SIG-M5 treated with dmso at 0.1 percent for 504 hours (cell line): Measurements from ENCODE around the gene MED17.
A peak's percentile ranks its signal among the peaks of the same experiment; 100 is the strongest.
"Not testable (repeated sequence)": the region's sequence is repeated elsewhere in the genome, so short reads cannot be mapped to it uniquely, and the experiment has no call there.

ENCODE experiments used
- DNase-seq: peaks from one replicate; lab custom pipeline; 2025; ENCODE audit not compliant: unreplicated experiment; lab: John Stamatoyannopoulos, UW

MED17 gene

GRCh38 chr11:93784145-93784934 lies at the start of gene MED17:
MED17 (plus strand) TSS chr11:93784282; CDS start chr11:93784514, 232 bp downstream.
- DNase-seq = peak; percentile 91

GRCh38 chr11:93734427-93735222 lies 49.5 kb upstream of the MED17 start:
- DNase-seq = no peak

- no peak for DNase-seq
These were observed 48.5 kb upstream of the MED17 start for GRCh38 chr11:93735627-93736026.

- DNase-seq = no peak
These were observed 48.0 kb upstream of the MED17 start for GRCh38 chr11:93736129-93736528.

GRCh38 chr11:93737904-93738612 lies 46.0 kb upstream of the MED17 start:
- DNase-seq = no peak

GRCh38 chr11:93738647-93739081 lies 45.4 kb upstream of the MED17 start:
- no peak for DNase-seq

- no peak for DNase-seq
These were observed 43.9 kb upstream of the MED17 start for GRCh38 chr11:93740031-93740729.

GRCh38 chr11:93740730-93741093 lies 43.4 kb upstream of the MED17 start:
- DNase-seq = peak; percentile 55

GRCh38 chr11:93741094-93741881 lies 42.8 kb upstream of the MED17 start, which contains the start of the genes C11orf54 and TAF1D:
C11orf54 (plus strand) TSS chr11:93741672; CDS start chr11:93747394, 5,722 bp downstream.
TAF1D (minus strand) TSS chr11:93741495; CDS start chr11:93739304, 2,191 bp downstream.
- DNase-seq = peak; percentile 94

GRCh38 chr11:93741882-93742226 lies 42.2 kb upstream of the MED17 start:
- peak; percentile 81 for DNase-seq

- no peak for DNase-seq
These were observed 40.8 kb upstream of the MED17 start for GRCh38 chr11:93743291-93743690.

- DNase-seq = no peak
These were observed 39.4 kb upstream of the MED17 start for GRCh38 chr11:93744669-93745004.

GRCh38 chr11:93745005-93745755 lies 38.9 kb upstream of the MED17 start:
- not testable (repeated sequence) for DNase-seq

GRCh38 chr11:93746101-93746500 lies 38.0 kb upstream of the MED17 start:
- no peak for DNase-seq

GRCh38 chr11:93747122-93747521 lies 37.0 kb upstream of the MED17 start:
- no peak for DNase-seq

GRCh38 chr11:93751001-93751400 lies 33.1 kb upstream of the MED17 start:
- no peak for DNase-seq

GRCh38 chr11:93753241-93753640 lies 30.8 kb upstream of the MED17 start:
- no peak for DNase-seq

- no peak for DNase-seq
These were observed 27.3 kb upstream of the MED17 start for GRCh38 chr11:93756748-93757147.

- no peak for DNase-seq
These were observed 26.8 kb upstream of the MED17 start for GRCh38 chr11:93757301-93757700.
